ENCODE measurements around the gene CSTF1. TPM values are rescaled to one million over a fixed set of nuclear protein-coding genes. Genes with fewer than 3 reads are reported as not detected.

CSTF1 gene
- total RNA-seq, 1 donor, result 25.0 TPM

DNA sequence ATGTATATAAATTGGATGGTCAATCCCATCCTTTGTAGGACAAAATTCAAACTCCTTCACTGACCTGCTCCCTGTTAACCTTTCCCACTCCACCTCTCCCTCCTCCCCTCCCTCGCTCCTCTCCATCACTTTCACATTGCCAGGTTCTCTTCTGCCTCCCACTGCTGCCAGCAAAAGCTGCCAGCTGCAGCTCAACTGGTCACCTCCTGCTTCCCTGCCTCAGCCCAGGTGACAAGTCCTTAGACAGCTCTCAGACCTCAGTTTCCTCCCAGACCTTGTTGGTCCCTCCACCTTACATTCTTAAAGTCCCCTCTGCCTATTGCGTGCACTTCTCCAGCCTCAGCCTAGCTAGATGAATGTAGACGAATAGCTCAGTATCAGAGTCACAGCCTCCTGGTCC, 52.7 kb downstream of the CSTF1 start:
- TF ChIP-seq, protein P1, sequence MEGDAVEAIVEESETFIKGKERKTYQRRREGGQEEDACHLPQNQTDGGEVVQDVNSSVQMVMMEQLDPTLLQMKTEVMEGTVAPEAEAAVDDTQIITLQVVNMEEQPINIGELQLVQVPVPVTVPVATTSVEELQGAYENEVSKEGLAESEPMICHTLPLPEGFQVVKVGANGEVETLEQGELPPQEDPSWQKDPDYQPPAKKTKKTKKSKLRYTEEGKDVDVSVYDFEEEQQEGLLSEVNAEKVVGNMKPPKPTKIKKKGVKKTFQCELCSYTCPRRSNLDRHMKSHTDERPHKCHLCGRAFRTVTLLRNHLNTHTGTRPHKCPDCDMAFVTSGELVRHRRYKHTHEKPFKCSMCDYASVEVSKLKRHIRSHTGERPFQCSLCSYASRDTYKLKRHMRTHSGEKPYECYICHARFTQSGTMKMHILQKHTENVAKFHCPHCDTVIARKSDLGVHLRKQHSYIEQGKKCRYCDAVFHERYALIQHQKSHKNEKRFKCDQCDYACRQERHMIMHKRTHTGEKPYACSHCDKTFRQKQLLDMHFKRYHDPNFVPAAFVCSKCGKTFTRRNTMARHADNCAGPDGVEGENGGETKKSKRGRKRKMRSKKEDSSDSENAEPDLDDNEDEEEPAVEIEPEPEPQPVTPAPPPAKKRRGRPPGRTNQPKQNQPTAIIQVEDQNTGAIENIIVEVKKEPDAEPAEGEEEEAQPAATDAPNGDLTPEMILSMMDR (IDR thresholded peaks at IDR 0.05; ENCODE audit: extremely low read depth, low read depth, low read length), result no peak
- Histone ChIP-seq H3K4me2 (ENCODE audit: insufficient read depth, low read length) (no peak overlapping the region), H3K4me3 (ENCODE audit: insufficient read depth, low read length) (no peak overlapping the region), H3K4me1 (ENCODE audit: insufficient read depth, low read length) (peaks cover 7% of the 10 kb centered on the region), H3K27ac (ENCODE audit: low read depth, low read length) (no peak overlapping the region), H3K27me3 (ENCODE audit: insufficient read depth, low read length) (no peaks in the 10 kb centered on the region), H3K79me2 (ENCODE audit: insufficient read depth, low read length) (no peaks in the 10 kb centered on the region), H3K36me3 (ENCODE audit: insufficient read depth, low read length) (no peaks in the 10 kb centered on the region), H2AFZ (ENCODE audit: low read length) (no peak overlapping the region), H3K9me3 (ENCODE audit: low read depth, low read length) (no peaks in the 10 kb centered on the region), H4K20me1 (ENCODE audit: insufficient read depth, low read length) (no peaks in the 10 kb centered on the region)
- no peak for DNase-seq (ENCODE audit: insufficient read length, low spot score, missing footprints)

DNA sequence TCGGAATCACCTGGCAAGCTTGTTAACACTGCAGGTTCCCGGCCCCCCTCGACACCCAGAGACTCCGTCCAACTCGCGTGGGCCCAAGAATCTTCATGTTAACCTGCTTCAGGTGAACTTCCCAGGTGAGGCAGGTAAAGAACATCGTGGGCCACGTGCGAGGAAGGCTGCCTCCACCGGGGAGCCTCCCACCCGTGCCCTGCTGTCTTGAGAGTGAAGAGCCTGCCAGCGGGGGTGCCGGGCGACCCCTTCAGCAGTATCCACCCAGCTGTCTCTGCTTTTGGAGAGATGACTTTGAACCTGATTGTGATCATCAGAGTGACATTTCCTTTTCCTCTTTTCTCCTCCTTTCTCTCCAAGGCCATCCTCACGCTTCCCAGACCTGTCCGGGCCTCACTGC, 53.1 kb downstream of the CSTF1 start:
- TF ChIP-seq, protein P1 (IDR thresholded peaks at IDR 0.05; ENCODE audit: extremely low read depth, low read depth, low read length), result no peak
- Histone ChIP-seq H3K4me1 (ENCODE audit: insufficient read depth, low read length) (peaks cover 3% of the 10 kb centered on the region), H3K4me3 (ENCODE audit: insufficient read depth, low read length) (no peak overlapping the region), H3K27me3 (ENCODE audit: insufficient read depth, low read length) (no peaks in the 10 kb centered on the region), H3K27ac (ENCODE audit: low read depth, low read length) (no peak overlapping the region), H3K4me2 (ENCODE audit: insufficient read depth, low read length) (no peak overlapping the region), H4K20me1 (ENCODE audit: insufficient read depth, low read length) (no peaks in the 10 kb centered on the region), H3K36me3 (ENCODE audit: insufficient read depth, low read length) (no peaks in the 10 kb centered on the region), H3K9me3 (ENCODE audit: low read depth, low read length) (no peaks in the 10 kb centered on the region), H3K79me2 (ENCODE audit: insufficient read depth, low read length) (no peaks in the 10 kb centered on the region), H2AFZ (ENCODE audit: low read length) (no peak overlapping the region)
- no peak for DNase-seq (ENCODE audit: insufficient read length, low spot score, missing footprints)

DNA sequence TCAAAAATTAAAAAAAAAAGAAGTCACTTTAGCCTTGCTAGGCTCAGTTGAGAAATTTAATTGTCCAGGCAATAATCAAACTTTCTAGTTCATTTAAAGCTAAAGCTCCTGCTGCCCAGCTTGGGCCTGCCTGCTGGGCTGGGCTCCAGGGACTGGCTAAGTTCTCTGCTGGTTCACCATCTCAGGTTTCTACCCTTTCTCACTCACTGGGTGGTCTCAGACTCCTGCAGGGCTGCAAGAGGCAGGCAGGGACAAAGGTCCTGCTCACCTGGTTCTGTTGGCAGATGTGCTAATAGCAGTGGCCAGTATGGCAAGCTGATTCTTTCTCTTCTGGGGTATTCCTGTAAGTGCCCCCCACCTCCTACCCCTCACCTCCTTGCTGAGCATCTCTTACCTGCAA, 54.8 kb downstream of the CSTF1 start:
- Histone ChIP-seq H2AFZ (ENCODE audit: low read length) (no peak overlapping the region), H3K79me2 (ENCODE audit: insufficient read depth, low read length) (no peaks in the 10 kb centered on the region), H3K4me1 (ENCODE audit: insufficient read depth, low read length) (no peaks in the 10 kb centered on the region), H3K27ac (ENCODE audit: low read depth, low read length) (no peak overlapping the region), H4K20me1 (ENCODE audit: insufficient read depth, low read length) (no peaks in the 10 kb centered on the region), H3K4me3 (ENCODE audit: insufficient read depth, low read length) (no peak overlapping the region), H3K9me3 (ENCODE audit: low read depth, low read length) (no peaks in the 10 kb centered on the region), H3K36me3 (ENCODE audit: insufficient read depth, low read length) (no peaks in the 10 kb centered on the region), H3K4me2 (ENCODE audit: insufficient read depth, low read length) (no peak overlapping the region), H3K27me3 (ENCODE audit: insufficient read depth, low read length) (no peaks in the 10 kb centered on the region)
- TF ChIP-seq, protein P1 (IDR thresholded peaks at IDR 0.05; ENCODE audit: extremely low read depth, low read depth, low read length), result no peak
- no peak for DNase-seq (ENCODE audit: insufficient read length, low spot score, missing footprints)

DNA sequence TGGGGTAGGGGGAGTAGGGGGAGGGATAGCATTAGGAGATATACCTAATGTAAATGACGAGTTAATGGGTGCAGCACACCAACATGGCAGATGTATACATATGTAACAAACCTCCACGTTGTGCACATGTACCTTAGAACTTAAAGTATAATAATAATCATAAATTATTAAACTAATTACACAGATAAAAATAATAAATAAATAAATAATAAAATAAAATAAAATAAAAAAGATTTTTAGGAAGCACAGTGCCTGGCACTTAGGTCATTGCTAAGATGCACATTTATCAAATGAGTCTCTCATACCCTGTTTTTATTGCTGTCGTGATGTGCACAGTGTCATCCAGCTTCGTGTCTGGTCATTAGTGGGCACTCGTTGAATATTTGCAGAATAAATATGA, 57.0 kb downstream of the CSTF1 start:
- H3K27me3 ChIP-seq (ENCODE audit: insufficient read depth, low read length), result no peaks in the 10 kb centered on the region
- no peaks in the 10 kb centered on the region for H3K36me3 ChIP-seq (ENCODE audit: insufficient read depth, low read length)
- TF ChIP-seq, protein P1 (IDR thresholded peaks at IDR 0.05; ENCODE audit: extremely low read depth, low read depth, low read length), result no peak
- no peak for DNase-seq (ENCODE audit: insufficient read length, low spot score, missing footprints)
- no peaks in the 10 kb centered on the region for H3K79me2 ChIP-seq (ENCODE audit: insufficient read depth, low read length)
- H3K4me3 ChIP-seq (ENCODE audit: insufficient read depth, low read length), result no peak overlapping the region
- no peaks in the 10 kb centered on the region for H4K20me1 ChIP-seq (ENCODE audit: insufficient read depth, low read length)
- no peak overlapping the region for H3K4me2 ChIP-seq (ENCODE audit: insufficient read depth, low read length)
- H2AFZ ChIP-seq (ENCODE audit: low read length), result no peak overlapping the region
- H3K27ac ChIP-seq (ENCODE audit: low read depth, low read length), result no peak overlapping the region
- no peaks in the 10 kb centered on the region for H3K4me1 ChIP-seq (ENCODE audit: insufficient read depth, low read length)
- no peaks in the 10 kb centered on the region for H3K9me3 ChIP-seq (ENCODE audit: low read depth, low read length)
